ENCODE measurements around the gene TM9SF3. TPM values are rescaled to one million over a fixed set of nuclear protein-coding genes. Genes with fewer than 3 reads are reported as not detected.
"Not testable (repeated sequence)": the region's sequence is repeated elsewhere in the genome, so short reads cannot be mapped to it uniquely, and the experiment has no call there.

Gene TM9SF3
- total RNA-seq, 1 donor from 2014 or later, result 77.1 TPM

DNA sequence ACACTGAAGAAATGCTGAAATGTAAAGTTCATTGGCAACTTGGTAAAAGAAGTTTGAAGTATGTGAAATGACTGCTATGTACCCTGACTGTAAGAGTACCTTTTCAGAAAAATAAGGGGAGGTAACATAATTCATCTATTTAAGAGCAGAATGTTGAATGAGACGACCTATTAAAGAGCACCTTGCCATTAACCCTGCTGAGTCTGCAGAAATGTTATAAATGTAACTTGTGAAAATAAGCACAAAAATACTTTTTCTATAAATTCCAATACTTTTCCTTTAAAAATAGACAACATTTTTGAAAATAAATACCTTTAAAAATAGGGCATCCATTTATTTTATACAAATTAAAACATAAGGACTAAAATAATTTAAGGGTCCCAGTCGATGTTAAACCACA is 7.7 kb downstream of the TM9SF3 start:
- no peak overlapping the region for H3K4me3 ChIP-seq (ENCODE audit: low read depth, low read length)
- TF ChIP-seq, protein P1, sequence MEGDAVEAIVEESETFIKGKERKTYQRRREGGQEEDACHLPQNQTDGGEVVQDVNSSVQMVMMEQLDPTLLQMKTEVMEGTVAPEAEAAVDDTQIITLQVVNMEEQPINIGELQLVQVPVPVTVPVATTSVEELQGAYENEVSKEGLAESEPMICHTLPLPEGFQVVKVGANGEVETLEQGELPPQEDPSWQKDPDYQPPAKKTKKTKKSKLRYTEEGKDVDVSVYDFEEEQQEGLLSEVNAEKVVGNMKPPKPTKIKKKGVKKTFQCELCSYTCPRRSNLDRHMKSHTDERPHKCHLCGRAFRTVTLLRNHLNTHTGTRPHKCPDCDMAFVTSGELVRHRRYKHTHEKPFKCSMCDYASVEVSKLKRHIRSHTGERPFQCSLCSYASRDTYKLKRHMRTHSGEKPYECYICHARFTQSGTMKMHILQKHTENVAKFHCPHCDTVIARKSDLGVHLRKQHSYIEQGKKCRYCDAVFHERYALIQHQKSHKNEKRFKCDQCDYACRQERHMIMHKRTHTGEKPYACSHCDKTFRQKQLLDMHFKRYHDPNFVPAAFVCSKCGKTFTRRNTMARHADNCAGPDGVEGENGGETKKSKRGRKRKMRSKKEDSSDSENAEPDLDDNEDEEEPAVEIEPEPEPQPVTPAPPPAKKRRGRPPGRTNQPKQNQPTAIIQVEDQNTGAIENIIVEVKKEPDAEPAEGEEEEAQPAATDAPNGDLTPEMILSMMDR (conservative IDR thresholded peaks at IDR 0.05; ENCODE audit: low read depth, low read length), result no peak
- no peak for DNase-seq (ENCODE audit: low read depth)

DNA sequence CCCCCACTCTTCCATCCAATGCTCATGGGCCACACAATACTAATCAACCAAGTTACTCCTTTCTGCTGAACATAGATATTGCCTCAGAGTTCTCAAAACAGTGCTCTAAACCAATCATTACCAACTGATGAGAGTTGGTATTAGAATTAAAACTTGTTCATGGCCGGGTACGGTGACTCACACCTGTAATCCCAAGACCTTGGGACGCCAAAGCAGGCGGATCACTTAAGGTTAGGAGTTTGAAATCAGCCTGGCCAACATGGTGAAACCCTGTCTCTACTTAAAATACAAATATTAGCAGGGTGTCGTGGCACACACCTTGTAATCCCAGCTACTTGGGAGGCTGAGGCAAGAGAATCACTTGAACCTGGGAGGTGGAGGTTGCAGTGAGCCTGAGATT is 8.2 kb downstream of the TM9SF3 start:
- H3K4me3 ChIP-seq (ENCODE audit: low read depth, low read length), result no peak overlapping the region
- TF ChIP-seq, protein P1 (conservative IDR thresholded peaks at IDR 0.05; ENCODE audit: low read depth, low read length), result no peak
- no peak for DNase-seq (ENCODE audit: low read depth)

DNA sequence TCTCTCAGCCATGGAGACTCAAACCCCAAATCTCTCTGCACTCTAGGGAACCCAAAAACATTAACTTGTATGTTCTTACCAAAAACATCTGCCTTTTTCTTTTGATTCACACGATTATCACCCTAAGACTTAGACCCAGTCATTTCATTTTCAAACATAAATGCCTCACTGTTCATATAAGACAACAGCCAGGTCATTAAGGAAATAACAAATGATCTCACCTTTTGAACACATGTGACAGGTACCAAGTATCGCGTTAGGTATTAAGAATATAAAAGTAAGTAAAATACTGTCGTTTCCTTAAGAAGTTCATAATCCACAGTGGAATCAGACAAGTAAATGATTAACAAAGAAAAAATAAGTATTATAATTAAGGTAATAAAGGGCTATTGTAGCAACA is 8.8 kb downstream of the TM9SF3 start:
- TF ChIP-seq, protein P1 (conservative IDR thresholded peaks at IDR 0.05; ENCODE audit: low read depth, low read length), result no peak

DNA sequence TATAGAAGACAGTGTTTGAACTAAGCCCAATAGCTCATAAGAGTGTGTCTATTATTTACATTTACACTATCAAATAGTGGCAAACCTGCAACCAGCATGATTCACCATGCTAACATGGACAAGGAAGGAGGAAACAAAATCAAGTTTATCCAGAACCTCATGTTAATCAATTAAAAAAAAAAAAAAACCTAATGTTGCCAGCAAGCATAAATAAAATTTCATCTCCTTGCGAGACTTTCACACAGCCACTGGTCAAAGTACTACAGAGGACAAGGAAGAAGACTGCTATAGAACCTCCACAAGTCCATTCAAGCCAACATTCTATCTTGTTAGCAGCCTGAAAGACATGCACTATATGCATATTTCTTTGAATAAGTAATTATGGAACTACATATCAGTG is 9.7 kb downstream of the TM9SF3 start:
- TF ChIP-seq, protein P1 (conservative IDR thresholded peaks at IDR 0.05; ENCODE audit: low read depth, low read length), result no peak
- no peak overlapping the region for H3K4me3 ChIP-seq (ENCODE audit: low read depth, low read length)
- no peak for DNase-seq (ENCODE audit: low read depth)

More for the DNA sequence above, 8.8 kb downstream of the TM9SF3 start:
- no peak for DNase-seq (ENCODE audit: low read depth)
- H3K4me3 ChIP-seq (ENCODE audit: low read depth, low read length), result no peak overlapping the region

DNA sequence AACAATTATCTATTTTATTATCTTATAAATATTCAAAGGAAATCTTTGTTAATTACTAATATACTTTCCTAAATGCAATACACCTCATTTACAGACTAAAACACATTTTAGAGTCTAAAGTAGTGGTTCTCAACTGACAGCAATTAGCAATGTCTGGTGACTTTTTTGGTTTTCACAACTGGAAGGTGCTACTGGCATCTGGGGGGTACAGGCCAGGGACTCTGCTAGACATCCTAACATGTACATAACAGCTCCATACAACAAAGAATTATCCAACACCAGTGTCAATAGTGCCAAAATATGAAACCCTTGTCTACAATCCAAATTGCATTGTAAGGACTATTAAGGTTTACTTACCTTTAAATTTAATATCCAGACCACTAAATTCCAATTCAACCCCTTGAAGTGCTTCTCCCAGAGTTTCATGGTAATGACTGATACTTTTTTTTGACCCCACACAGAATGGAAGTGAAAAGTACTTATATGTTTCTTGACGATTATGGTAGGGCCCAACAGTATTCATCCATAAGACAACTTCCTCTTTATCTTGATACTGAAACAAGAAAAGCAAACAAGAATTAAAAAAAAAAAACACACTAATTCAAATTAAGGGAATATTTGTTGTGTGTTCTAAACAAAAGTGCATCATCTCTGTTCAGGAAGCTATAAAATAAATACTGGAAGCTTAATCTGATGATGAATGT is 10.4 kb downstream of the TM9SF3 start:
- TF ChIP-seq, protein P1 (conservative IDR thresholded peaks at IDR 0.05; ENCODE audit: low read depth, low read length), result no peak
- no peak for DNase-seq (ENCODE audit: low read depth)
- no peak overlapping the region for H3K4me3 ChIP-seq (ENCODE audit: low read depth, low read length)

DNA sequence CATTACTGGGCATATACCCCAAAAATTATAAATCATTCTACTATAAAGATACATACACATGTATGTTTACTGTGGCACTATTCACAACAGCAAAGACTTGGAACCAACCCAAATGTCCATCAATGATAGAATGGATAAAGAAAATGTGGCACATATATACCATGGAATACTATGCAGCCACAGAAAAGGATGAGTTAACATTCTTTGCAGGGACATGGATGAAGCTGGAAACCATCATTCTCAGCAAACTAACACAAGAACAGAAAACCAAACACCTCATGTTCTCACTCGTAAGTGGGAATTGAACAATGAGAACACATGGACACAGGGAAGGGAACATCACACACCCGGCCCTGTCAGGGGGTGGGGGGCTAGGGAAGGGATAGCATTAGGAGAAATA is 12.2 kb downstream of the TM9SF3 start:
- not testable (repeated sequence) for DNase-seq (ENCODE audit: low read depth)

DNA sequence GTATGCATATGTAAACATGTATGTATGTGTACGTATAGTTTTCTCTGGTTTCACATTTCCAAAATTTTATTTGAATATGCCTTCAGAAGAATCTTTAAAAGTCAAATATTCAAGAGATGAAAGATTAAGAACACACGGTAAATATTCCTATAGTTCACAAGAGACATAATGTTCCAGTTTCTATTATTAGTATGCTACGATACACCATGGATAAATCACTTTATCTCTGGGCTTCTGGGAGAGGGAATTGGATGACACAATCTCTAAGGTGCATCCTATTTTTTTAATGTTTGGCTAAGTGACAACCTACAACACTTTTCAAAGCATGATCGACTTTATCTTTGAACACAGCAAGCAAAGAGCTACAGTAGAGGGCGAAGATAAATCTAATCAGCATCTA is 13.8 kb downstream of the TM9SF3 start:
- DNase-seq (ENCODE audit: low read depth), result no peak
- TF ChIP-seq, protein P1 (conservative IDR thresholded peaks at IDR 0.05; ENCODE audit: low read depth, low read length), result no peak
- no peak overlapping the region for H3K4me3 ChIP-seq (ENCODE audit: low read depth, low read length)

More for the DNA sequence above, 12.2 kb downstream of the TM9SF3 start:
- not testable (repeated sequence) for H3K4me3 ChIP-seq (ENCODE audit: low read depth, low read length)

Measured in epithelial cell of proximal tubule (primary cell).